ENCODE data around the gene SFSWAP. TPM values are rescaled to one million over a fixed set of nuclear protein-coding genes. Genes with fewer than 3 reads are reported as not detected.

Gene SFSWAP
- total and polyA plus RNA-seq, 2 of the 13 experiments (the other 11 are each of a cell fraction or from before 2014, with no cell fraction given): 17.1 to 27.7 TPM

DNA sequence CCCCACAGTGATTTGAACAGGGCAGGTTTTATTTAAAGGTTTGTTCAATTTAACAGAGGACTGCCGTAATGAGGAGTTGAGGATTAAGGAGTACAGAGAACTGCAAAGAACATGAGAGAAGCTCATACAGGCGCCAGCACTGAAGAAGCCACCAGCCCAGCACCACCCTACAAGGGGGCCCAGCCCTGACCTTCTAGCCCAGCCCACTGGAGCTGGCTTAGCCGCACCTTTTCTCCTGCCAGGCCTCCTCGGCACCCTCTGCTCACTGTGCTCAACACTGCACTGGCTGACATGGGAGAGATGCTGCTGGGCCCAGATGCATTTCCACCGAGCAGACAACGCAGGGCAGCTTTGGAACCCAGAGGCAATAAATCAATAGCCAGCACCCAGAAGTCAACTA lies 36.5 kb upstream of the SFSWAP start:
- no peak overlapping the region for H3K4me3 ChIP-seq (replicated peaks in 1 of 3; ENCODE audit: insufficient read depth in 1 of 3, low read depth in 2 of 3, low read length in 3 of 3)
- no peaks in the 10 kb centered on the region for H3K79me2 ChIP-seq (ENCODE audit: insufficient read depth, low read length)
- H3K4me2 ChIP-seq (ENCODE audit: low read depth, low read length): no peak overlapping the region
- FAIRE-seq: no peak
- no TSS peak for BruUV-seq (replicated peaks)
- H3K27ac ChIP-seq (ENCODE audit: extremely low read length, insufficient read depth, low read length): no peak overlapping the region
- H3K27me3 ChIP-seq (ENCODE audit: control insufficient read depth in 1 of 2, insufficient read depth in 2 of 2, low read length in 2 of 2): peaks cover 7 to 47% of the 10 kb centered on the region in 2 experiments
- WGBS (ENCODE audit: low lambda C conversion rate): 22% methylated on average over 5 of the region's 6 CpGs
- in situ Hi-C loops (cut with HindIII; ENCODE audit: extremely low pct_ligation_motif_present, low pct_unique_long_range_greater_than_20kb) (no loop called here), intact Hi-C loops (cut with micrococcal nuclease; ENCODE audit: unreplicated experiment) (no loop called here)
- no peak overlapping the region for H3K9ac ChIP-seq (ENCODE audit: insufficient read depth, low read depth, low read length)
- no peaks in the 10 kb centered on the region for H3K36me3 ChIP-seq (replicated peaks in 1 of 2; ENCODE audit: control insufficient read depth in 1 of 2, insufficient read depth in 2 of 2, low read length in 2 of 2)
- H2AFZ ChIP-seq (ENCODE audit: low read length): no peak overlapping the region
- POLR2A ChIA-PET: no interaction called here
- H3K9me3 ChIP-seq (ENCODE audit: low read length): no peaks in the 10 kb centered on the region
- H3K4me1 ChIP-seq (ENCODE audit: insufficient read depth, low read length): no peaks in the 10 kb centered on the region
- CTCF ChIA-PET (ENCODE audit: low intra/inter-chr PET ratio, low total read pairs): no interaction called here
- ATAC-seq: no peak
- no peak for DNase-seq (ENCODE audit: low spot score)
- TF ChIP-seq NFAT5 (CRISPR knock-in tag; IDR thresholded peaks at IDR 0.05): no peak
- no peaks in the 10 kb centered on the region for H4K20me1 ChIP-seq (ENCODE audit: insufficient read depth, low read length)
